ENCODE data around the gene HOXD10.

HOXD10 gene

DNA sequence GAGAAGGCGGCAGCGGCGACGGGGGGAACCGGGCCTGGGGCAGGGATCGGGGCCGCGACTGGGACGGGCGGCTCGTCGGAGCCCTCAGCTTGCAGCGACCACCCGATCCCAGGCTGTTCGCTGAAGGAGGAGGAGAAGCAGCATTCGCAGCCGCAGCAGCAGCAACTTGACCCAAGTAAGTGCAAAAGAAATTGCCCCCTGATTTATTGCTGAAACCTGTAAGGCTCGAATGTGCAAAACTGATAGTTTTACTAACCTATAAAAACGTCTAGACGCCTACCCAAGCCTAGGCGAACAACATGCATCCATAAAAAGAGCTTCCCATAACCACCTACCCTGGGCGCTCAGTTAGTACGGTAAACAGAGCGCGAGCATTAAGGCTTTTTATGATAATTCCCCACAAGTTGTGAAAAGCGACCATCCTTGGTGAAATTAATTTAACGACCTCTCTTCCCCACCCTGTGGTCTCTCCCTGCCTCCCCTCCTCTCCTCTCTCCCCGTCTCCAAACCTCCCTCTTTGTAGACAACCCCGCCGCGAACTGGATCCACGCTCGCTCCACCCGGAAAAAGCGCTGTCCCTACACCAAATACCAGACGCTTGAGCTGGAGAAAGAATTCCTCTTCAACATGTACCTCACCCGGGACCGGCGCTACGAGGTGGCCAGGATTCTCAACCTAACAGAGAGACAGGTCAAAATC, 7.0 kb downstream of the HOXD10 start:
- H3K4me3 Mint-ChIP-seq = peak overlapping the region; percentile 59
- intact Hi-C loops (cut with micrococcal nuclease) = no loop called here
- H3K27ac Mint-ChIP-seq = no peak overlapping the region
- no peaks in the 10 kb centered on the region for H3K9me3 Mint-ChIP-seq
- H3K4me1 Mint-ChIP-seq (ENCODE audit: low read depth) = peaks cover 35% of the 10 kb centered on the region
- no peaks in the 10 kb centered on the region for H3K36me3 Mint-ChIP-seq (ENCODE audit: low read depth)
- H3K27me3 Mint-ChIP-seq = peaks cover 93% of the 10 kb centered on the region

GRCh38 chr2:176124110-176124946, 7.8 kb downstream of the HOXD10 start:
- no peaks in the 10 kb centered on the region for H3K36me3 Mint-ChIP-seq (ENCODE audit: low read depth)
- H3K9me3 Mint-ChIP-seq = no peaks in the 10 kb centered on the region
- peaks cover 36% of the 10 kb centered on the region for H3K4me1 Mint-ChIP-seq (ENCODE audit: low read depth)
- H3K27ac Mint-ChIP-seq = no peak overlapping the region
- no peak overlapping the region for H3K4me3 Mint-ChIP-seq
- intact Hi-C loops (cut with micrococcal nuclease) = no loop called here
- peaks cover 94% of the 10 kb centered on the region for H3K27me3 Mint-ChIP-seq

DNA sequence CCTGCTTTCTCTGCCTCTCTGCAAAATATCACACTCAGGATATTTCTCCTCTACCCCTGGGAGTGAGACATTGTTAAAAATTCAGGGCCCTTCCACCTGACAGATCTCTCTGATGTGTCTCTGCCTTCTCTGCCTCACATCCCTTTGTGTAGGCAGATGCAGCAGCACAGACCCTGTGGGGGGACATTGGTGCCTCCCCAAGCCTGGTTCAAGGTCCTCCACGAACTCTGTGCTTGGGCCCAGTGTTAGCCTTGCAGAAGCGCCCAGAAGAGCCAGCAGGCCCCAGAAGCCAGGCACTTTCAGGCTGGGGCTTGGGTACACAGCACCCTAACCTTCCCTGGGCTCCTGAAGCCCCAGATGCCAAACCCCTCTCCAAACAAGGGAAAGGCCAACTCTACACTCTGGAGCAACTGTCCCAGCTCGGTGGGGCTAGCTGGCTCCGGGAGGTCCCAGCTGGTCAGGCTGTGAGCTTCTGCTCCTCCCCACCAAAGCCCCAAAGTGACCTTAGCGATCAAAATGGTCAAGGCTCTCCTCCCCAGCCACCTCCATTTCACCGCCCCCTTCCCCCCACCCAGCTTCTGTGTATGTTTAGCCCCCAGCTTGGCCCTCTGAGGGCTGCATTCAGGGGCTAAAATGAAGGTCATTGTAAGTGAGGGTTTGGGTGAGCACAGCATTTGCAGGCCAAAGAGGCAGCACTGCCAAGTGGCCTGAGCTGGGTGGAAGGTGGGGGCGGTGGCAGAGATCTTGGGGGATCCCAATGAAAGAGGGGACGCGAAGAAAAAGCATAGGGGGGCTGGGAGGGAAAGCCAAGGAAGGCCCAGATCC, 8.6 kb downstream of the HOXD10 start:
- no peak overlapping the region for H3K4me3 Mint-ChIP-seq
- intact Hi-C loops (cut with micrococcal nuclease) = loop anchor here (5.0 kb wide), 2 partner anchors 512 to 1037 kb away; no protein-coding TSS in a partner anchor
- H3K36me3 Mint-ChIP-seq (ENCODE audit: low read depth) = no peaks in the 10 kb centered on the region
- no peak overlapping the region for H3K27ac Mint-ChIP-seq
- peaks cover 37% of the 10 kb centered on the region for H3K4me1 Mint-ChIP-seq (ENCODE audit: low read depth)
- H3K27me3 Mint-ChIP-seq = peaks cover 91% of the 10 kb centered on the region
- H3K9me3 Mint-ChIP-seq = no peaks in the 10 kb centered on the region

GRCh38 chr2:176125772-176126054, 9.1 kb downstream of the HOXD10 start:
- H3K4me3 Mint-ChIP-seq = no peak overlapping the region
- peaks cover 39% of the 10 kb centered on the region for H3K4me1 Mint-ChIP-seq (ENCODE audit: low read depth)
- no peaks in the 10 kb centered on the region for H3K9me3 Mint-ChIP-seq
- intact Hi-C loops (cut with micrococcal nuclease) = loop anchor here (2.0 to 5.0 kb wide), 3 partner anchors 512 to 1037 kb away; no protein-coding TSS in a partner anchor
- peaks cover 88% of the 10 kb centered on the region for H3K27me3 Mint-ChIP-seq
- no peak overlapping the region for H3K27ac Mint-ChIP-seq
- H3K36me3 Mint-ChIP-seq (ENCODE audit: low read depth) = no peaks in the 10 kb centered on the region

DNA sequence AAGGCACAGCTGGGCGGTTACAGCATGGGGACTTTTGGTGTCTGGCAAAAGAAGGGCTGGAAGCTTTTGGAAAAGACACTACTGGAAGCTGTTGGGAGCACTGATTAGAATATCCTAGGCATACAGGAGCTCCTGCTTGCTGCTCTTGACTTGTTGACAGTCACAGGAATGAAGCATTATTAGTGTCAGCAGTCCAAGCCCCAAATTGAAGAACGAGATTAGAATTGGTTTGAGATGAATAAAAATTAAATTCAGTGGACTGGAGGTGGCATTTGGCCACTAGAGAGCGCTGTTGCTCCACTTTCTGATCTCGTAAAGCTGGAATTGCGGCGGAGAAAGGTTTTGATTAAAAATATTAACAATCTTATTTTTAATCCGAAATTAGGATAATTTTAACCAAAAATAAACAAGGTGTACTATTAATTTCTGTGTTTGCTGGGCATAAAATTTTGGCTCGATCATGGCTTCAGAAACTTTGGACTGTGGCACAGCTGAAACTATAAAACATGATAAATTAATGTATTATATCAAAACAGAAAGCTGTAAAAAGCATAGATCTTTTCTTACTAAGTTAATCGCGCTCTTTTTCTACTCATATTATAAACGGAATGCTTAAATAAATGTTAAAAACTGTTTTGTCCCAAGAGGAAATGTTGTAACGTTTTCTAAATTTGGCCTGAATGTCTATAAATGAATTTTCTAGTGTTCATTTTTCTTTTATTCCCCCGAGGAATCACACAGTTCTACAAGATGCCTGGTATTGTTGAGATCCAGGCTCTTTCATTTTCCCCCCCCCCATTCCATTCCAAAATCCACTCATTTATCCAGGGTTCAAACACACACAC, 10.6 kb downstream of the HOXD10 start:
- intact Hi-C loops (cut with micrococcal nuclease) = loop anchor here (1.0 to 5.0 kb wide), 5 partner anchors 328 to 1035 kb away; no protein-coding TSS in a partner anchor
- H3K4me3 Mint-ChIP-seq = no peak overlapping the region
- no peaks in the 10 kb centered on the region for H3K36me3 Mint-ChIP-seq (ENCODE audit: low read depth)
- peaks cover 46% of the 10 kb centered on the region for H3K4me1 Mint-ChIP-seq (ENCODE audit: low read depth)
- H3K27me3 Mint-ChIP-seq = peaks cover 85% of the 10 kb centered on the region
- H3K9me3 Mint-ChIP-seq = no peaks in the 10 kb centered on the region
- no peak overlapping the region for H3K27ac Mint-ChIP-seq

- Mint-ChIP-seq H3K9me3 (no peaks in the 10 kb centered on the region), H3K4me1 (ENCODE audit: low read depth) (peaks cover 43% of the 10 kb centered on the region), H3K27ac (no peak overlapping the region), H3K36me3 (ENCODE audit: low read depth) (no peaks in the 10 kb centered on the region), H3K4me3 (no peak overlapping the region), H3K27me3 (peaks cover 85% of the 10 kb centered on the region)
- intact Hi-C loops (cut with micrococcal nuclease) = loop anchor here (1.0 to 5.0 kb wide), 5 partner anchors 328 to 1035 kb away; no protein-coding TSS in a partner anchor
Measured at GRCh38 chr2:176127774-176128072, 11.1 kb downstream of the HOXD10 start.

- Mint-ChIP-seq H3K4me3 (no peak overlapping the region), H3K27ac (no peak overlapping the region), H3K27me3 (peaks cover 86% of the 10 kb centered on the region), H3K36me3 (ENCODE audit: low read depth) (no peaks in the 10 kb centered on the region), H3K9me3 (no peaks in the 10 kb centered on the region), H3K4me1 (ENCODE audit: low read depth) (peaks cover 41% of the 10 kb centered on the region)
- intact Hi-C loops (cut with micrococcal nuclease) = loop anchor here (5.0 kb wide), 2 partner anchors 509 to 1034 kb away; no protein-coding TSS in a partner anchor
Measured at GRCh38 chr2:176128172-176128981, 11.8 kb downstream of the HOXD10 start.

- Mint-ChIP-seq H3K27me3 (peaks cover 86% of the 10 kb centered on the region), H3K27ac (no peak within 1 kb of the TSS), H3K4me1 (ENCODE audit: low read depth) (peaks cover 34% of the 10 kb centered on the region), H3K36me3 (ENCODE audit: low read depth) (no peaks in the 10 kb centered on the region), H3K9me3 (no peaks in the 10 kb centered on the region), H3K4me3 (peak within 1 kb of the TSS; percentile 60)
- intact Hi-C loops (cut with micrococcal nuclease) = loop anchor here (5.0 kb wide), 2 partner anchors 508 to 1033 kb away; no protein-coding TSS in a partner anchor
Measured at GRCh38 chr2:176128982-176129796, 12.6 kb downstream of the HOXD10 start, which contains the start of gene HOXD8. Gene HOXD8, plus strand, starts transcription at chr2:176129705. Its CDS starts 662 bp downstream, at chr2:176130367.

DNA sequence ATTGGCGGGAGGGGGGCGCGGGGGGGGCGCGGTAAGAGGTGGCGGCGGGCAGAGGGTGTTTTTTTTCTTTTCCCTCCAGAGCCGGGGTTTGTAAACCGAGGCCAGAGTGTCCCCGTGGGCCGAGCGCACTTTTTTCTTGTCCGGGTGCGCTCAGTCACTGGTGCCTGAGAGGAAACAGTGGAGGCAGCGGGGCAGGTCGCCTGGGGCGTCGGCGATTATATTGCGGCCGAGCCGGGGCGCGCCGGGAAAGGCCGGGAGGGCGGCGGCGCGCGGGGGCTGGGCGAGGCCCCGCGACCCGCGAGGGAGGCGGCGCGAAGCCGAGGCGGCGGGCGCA, 13.2 kb downstream of the HOXD10 start:
- Mint-ChIP-seq H3K36me3 (ENCODE audit: low read depth) (no peaks in the 10 kb centered on the region), H3K27ac (no peak overlapping the region), H3K4me1 (ENCODE audit: low read depth) (peaks cover 28% of the 10 kb centered on the region), H3K27me3 (peaks cover 86% of the 10 kb centered on the region), H3K4me3 (peak overlapping the region; percentile 60), H3K9me3 (no peaks in the 10 kb centered on the region)
- intact Hi-C loops (cut with micrococcal nuclease) = loop anchor here (5.0 to 10.0 kb wide), 3 partner anchors 508 to 1033 kb away; no protein-coding TSS in a partner anchor

GRCh38 chr2:176130147-176130956, 13.8 kb downstream of the HOXD10 start:
- H3K27me3 Mint-ChIP-seq = peaks cover 86% of the 10 kb centered on the region
- intact Hi-C loops (cut with micrococcal nuclease) = loop anchor here (10.0 kb wide), 1 partner anchor 684 kb away; no protein-coding TSS in a partner anchor

More at GRCh38 chr2:176130147-176130956, 13.8 kb downstream of the HOXD10 start:
- H3K36me3 Mint-ChIP-seq (ENCODE audit: low read depth) = no peaks in the 10 kb centered on the region
- H3K4me3 Mint-ChIP-seq = peak overlapping the region; percentile 55
- H3K27ac Mint-ChIP-seq = no peak overlapping the region
- peaks cover 25% of the 10 kb centered on the region for H3K4me1 Mint-ChIP-seq (ENCODE audit: low read depth)
- no peaks in the 10 kb centered on the region for H3K9me3 Mint-ChIP-seq
